ENCODE measurements around the gene TLE2. TPM values are rescaled to one million over a fixed set of nuclear protein-coding genes. Genes with fewer than 3 reads are reported as not detected.

TLE2 gene
- total and polyA plus RNA-seq, 9 of the 15 experiments (the other 6 are each of a cell fraction or from before 2014, with no cell fraction given): 0.35 to 13.1 (median 6.2) TPM

GRCh38 chr19:2974342-2975041, 54.6 kb downstream of the TLE2 start (continued):
- TF ChIP-seq REST (IDR thresholded peaks at IDR 0.05; ENCODE audit: borderline replicate concordance): peak; percentile 43; the same call in 1 of the 2 replicates
- TF ChIP-seq REST (CRISPR knock-in tag; IDR thresholded peaks at IDR 0.05; ENCODE audit: low read depth): no peak
- no peak for TF ChIP-seq RBM17 (IDR thresholded peaks at IDR 0.05; ENCODE audit: borderline replicate concordance, low read depth, low read length)
- no peak for TF ChIP-seq POU5F1 (IDR thresholded peaks at IDR 0.05; ENCODE audit: borderline replicate concordance, low read depth, low read length, partially characterized antibody)
- no peak for TF ChIP-seq TAF7 (tag; IDR thresholded peaks at IDR 0.05)
- TF ChIP-seq, protein P1, sequence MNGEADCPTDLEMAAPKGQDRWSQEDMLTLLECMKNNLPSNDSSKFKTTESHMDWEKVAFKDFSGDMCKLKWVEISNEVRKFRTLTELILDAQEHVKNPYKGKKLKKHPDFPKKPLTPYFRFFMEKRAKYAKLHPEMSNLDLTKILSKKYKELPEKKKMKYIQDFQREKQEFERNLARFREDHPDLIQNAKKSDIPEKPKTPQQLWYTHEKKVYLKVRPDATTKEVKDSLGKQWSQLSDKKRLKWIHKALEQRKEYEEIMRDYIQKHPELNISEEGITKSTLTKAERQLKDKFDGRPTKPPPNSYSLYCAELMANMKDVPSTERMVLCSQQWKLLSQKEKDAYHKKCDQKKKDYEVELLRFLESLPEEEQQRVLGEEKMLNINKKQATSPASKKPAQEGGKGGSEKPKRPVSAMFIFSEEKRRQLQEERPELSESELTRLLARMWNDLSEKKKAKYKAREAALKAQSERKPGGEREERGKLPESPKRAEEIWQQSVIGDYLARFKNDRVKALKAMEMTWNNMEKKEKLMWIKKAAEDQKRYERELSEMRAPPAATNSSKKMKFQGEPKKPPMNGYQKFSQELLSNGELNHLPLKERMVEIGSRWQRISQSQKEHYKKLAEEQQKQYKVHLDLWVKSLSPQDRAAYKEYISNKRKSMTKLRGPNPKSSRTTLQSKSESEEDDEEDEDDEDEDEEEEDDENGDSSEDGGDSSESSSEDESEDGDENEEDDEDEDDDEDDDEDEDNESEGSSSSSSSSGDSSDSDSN (IDR thresholded peaks at IDR 0.05; ENCODE audit: borderline replicate concordance in 1 of 2, low read depth in 2 of 2, low read length in 2 of 2): no peak
- no peak for TF ChIP-seq SRSF1 (IDR thresholded peaks at IDR 0.05; ENCODE audit: low read depth, low read length)
- TF ChIP-seq, protein P2, sequence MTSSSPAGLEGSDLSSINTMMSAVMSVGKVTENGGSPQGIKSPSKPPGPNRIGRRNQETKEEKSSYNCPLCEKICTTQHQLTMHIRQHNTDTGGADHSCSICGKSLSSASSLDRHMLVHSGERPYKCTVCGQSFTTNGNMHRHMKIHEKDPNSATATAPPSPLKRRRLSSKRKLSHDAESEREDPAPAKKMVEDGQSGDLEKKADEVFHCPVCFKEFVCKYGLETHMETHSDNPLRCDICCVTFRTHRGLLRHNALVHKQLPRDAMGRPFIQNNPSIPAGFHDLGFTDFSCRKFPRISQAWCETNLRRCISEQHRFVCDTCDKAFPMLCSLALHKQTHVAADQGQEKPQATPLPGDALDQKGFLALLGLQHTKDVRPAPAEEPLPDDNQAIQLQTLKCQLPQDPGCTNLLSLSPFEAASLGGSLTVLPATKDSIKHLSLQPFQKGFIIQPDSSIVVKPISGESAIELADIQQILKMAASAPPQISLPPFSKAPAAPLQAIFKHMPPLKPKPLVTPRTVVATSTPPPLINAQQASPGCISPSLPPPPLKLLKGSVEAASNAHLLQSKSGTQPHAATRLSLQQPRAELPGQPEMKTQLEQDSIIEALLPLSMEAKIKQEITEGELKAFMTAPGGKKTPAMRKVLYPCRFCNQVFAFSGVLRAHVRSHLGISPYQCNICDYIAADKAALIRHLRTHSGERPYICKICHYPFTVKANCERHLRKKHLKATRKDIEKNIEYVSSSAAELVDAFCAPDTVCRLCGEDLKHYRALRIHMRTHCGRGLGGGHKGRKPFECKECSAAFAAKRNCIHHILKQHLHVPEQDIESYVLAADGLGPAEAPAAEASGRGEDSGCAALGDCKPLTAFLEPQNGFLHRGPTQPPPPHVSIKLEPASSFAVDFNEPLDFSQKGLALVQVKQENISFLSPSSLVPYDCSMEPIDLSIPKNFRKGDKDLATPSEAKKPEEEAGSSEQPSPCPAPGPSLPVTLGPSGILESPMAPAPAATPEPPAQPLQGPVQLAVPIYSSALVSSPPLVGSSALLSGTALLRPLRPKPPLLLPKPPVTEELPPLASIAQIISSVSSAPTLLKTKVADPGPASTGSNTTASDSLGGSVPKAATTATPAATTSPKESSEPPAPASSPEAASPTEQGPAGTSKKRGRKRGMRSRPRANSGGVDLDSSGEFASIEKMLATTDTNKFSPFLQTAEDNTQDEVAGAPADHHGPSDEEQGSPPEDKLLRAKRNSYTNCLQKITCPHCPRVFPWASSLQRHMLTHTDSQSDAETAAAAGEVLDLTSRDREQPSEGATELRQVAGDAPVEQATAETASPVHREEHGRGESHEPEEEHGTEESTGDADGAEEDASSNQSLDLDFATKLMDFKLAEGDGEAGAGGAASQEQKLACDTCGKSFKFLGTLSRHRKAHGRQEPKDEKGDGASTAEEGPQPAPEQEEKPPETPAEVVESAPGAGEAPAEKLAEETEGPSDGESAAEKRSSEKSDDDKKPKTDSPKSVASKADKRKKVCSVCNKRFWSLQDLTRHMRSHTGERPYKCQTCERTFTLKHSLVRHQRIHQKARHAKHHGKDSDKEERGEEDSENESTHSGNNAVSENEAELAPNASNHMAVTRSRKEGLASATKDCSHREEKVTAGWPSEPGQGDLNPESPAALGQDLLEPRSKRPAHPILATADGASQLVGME (CRISPR knock-in tag; IDR thresholded peaks at IDR 0.05): no peak
- peak; percentile 80 for TF ChIP-seq DPF2 (IDR thresholded peaks at IDR 0.05)
